Measurements from ENCODE around the gene TNN.
"Not testable (repeated sequence)": the region's sequence is repeated elsewhere in the genome, so short reads cannot be mapped to it uniquely, and the experiment has no call there.

The TNN gene

GRCh38 chr1:175071276-175071943 lies 3.8 kb downstream of the TNN start:
- no peak for FAIRE-seq

GRCh38 chr1:175072099-175072951 lies 4.7 kb downstream of the TNN start:
- FAIRE-seq, result no peak

- no peak for FAIRE-seq
These were observed 5.4 kb downstream of the TNN start for GRCh38 chr1:175073061-175073460.

- no peak for FAIRE-seq
These were observed 6.0 kb downstream of the TNN start for GRCh38 chr1:175073633-175074032.

- no peak for FAIRE-seq
These were observed 8.2 kb downstream of the TNN start for GRCh38 chr1:175075572-175076568.

- FAIRE-seq, result no peak
These were observed 9.9 kb downstream of the TNN start for GRCh38 chr1:175077356-175078030.

GRCh38 chr1:175078629-175079028 lies 11.0 kb downstream of the TNN start:
- no peak for FAIRE-seq

- FAIRE-seq, result no peak
These were observed 11.7 kb downstream of the TNN start for GRCh38 chr1:175079338-175079737.

GRCh38 chr1:175080030-175080429 lies 12.4 kb downstream of the TNN start:
- FAIRE-seq, result no peak

GRCh38 chr1:175081983-175082382 lies 14.3 kb downstream of the TNN start:
- FAIRE-seq, result no peak

GRCh38 chr1:175088525-175088951 lies 20.9 kb downstream of the TNN start:
- FAIRE-seq, result no peak

- FAIRE-seq, result no peak
These were observed 21.6 kb downstream of the TNN start for GRCh38 chr1:175089136-175089718.

GRCh38 chr1:175090780-175091179 lies 23.1 kb downstream of the TNN start:
- FAIRE-seq, result no peak

GRCh38 chr1:175094626-175095025 lies 27.0 kb downstream of the TNN start:
- FAIRE-seq, result no peak

- no peak for FAIRE-seq
These were observed 27.4 kb downstream of the TNN start for GRCh38 chr1:175095069-175095468.

GRCh38 chr1:175095978-175096607 lies 28.5 kb downstream of the TNN start:
- no peak for FAIRE-seq

GRCh38 chr1:175097361-175097760 lies 29.7 kb downstream of the TNN start:
- FAIRE-seq, result no peak

- no peak for FAIRE-seq
These were observed 32.3 kb downstream of the TNN start for GRCh38 chr1:175099916-175100315.

GRCh38 chr1:175102166-175102565 lies 34.5 kb downstream of the TNN start:
- FAIRE-seq, result not testable (repeated sequence)

GRCh38 chr1:175106536-175106935 lies 38.9 kb downstream of the TNN start:
- not testable (repeated sequence) for FAIRE-seq

- FAIRE-seq, result not testable (repeated sequence)
These were observed 40.7 kb downstream of the TNN start for GRCh38 chr1:175108331-175108820.

Measured in G401.6 (cell line).